Measurements from ENCODE around the gene MRPL42.

The MRPL42 gene

GRCh38 chr12:93442411-93443340, 24.6 kb upstream of the MRPL42 start:
- in situ Hi-C loops (cut with HindIII; ENCODE audit: low pct_ligation_motif_present, low sequenced_read_pairs): no loop called here
- H3K27ac ChIP-seq: peak overlapping the region; percentile 89
- no peak for DNase-seq
- TF ChIP-seq CTCF (IDR thresholded peaks at IDR 0.05; ENCODE audit: low read depth, low read length, missing control alignments): peak; percentile 18
- H3K4me3 ChIP-seq (ENCODE audit: low read depth, low read length): peak overlapping the region; percentile 79
- H3K36me3 ChIP-seq (replicated peaks): peaks cover 5% of the 10 kb centered on the region
- no peaks in the 10 kb centered on the region for H3K27me3 ChIP-seq (replicated peaks)

- DNase-seq: no peak
- in situ Hi-C loops (cut with HindIII; ENCODE audit: low pct_ligation_motif_present, low sequenced_read_pairs): no loop called here
- peaks cover 5% of the 10 kb centered on the region for H3K36me3 ChIP-seq (replicated peaks)
- no peaks in the 10 kb centered on the region for H3K27me3 ChIP-seq (replicated peaks)
- no peak overlapping the region for H3K27ac ChIP-seq
- TF ChIP-seq CTCF (IDR thresholded peaks at IDR 0.05; ENCODE audit: low read depth, low read length, missing control alignments): no peak
- H3K4me3 ChIP-seq (ENCODE audit: low read depth, low read length): no peak overlapping the region
Measured at GRCh38 chr12:93443576-93443975, 23.7 kb upstream of the MRPL42 start.

DNA sequence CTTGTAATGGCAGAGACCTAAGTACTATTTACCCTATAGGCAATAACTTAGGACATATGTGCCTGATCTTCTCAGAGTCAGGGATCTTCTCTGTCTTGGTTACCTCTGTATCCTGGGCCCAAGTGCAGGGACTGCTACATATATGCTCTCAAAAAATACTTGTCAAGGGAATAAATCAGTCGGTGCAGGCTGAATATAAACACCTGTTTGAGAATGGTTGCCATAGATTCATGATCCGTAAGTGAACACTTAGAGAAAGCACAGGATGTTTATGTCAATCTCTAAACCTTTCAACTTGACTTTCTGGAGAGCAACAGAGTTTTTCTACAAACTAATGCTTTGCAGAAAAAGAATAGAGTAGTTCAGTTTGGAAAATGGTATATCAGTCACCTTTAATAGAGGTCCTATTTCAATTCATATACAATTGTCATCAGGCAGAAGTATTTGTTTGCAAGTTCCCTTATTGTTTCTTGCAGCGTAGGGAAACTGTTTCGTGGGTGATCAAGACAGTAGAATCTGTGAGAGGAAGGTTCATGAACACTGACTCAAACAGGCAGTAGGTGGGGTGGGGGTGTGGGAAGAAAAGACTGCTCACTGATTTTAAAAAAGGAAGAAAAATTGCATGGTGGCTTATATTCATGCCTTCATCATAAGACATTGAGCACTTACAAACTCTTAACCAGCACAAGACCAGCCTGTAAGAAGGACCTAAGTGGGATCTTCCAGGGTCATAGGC, 19.6 kb upstream of the MRPL42 start:
- TF ChIP-seq CTCF (IDR thresholded peaks at IDR 0.05; ENCODE audit: low read depth, low read length, missing control alignments): no peak
- no peaks in the 10 kb centered on the region for H3K27me3 ChIP-seq (replicated peaks)
- in situ Hi-C loops (cut with HindIII; ENCODE audit: low pct_ligation_motif_present, low sequenced_read_pairs): no loop called here
- H3K4me3 ChIP-seq (ENCODE audit: low read depth, low read length): no peak overlapping the region
- no peaks in the 10 kb centered on the region for H3K36me3 ChIP-seq (replicated peaks)
- H3K27ac ChIP-seq: no peak overlapping the region
- DNase-seq: no peak

GRCh38 chr12:93448796-93449195, 18.5 kb upstream of the MRPL42 start:
- TF ChIP-seq CTCF (IDR thresholded peaks at IDR 0.05; ENCODE audit: low read depth, low read length, missing control alignments): no peak
- Histone ChIP-seq H3K36me3 (replicated peaks) (no peaks in the 10 kb centered on the region), H3K27me3 (replicated peaks) (no peaks in the 10 kb centered on the region), H3K27ac (no peak overlapping the region), H3K4me3 (ENCODE audit: low read depth, low read length) (no peak overlapping the region)
- in situ Hi-C loops (cut with HindIII; ENCODE audit: low pct_ligation_motif_present, low sequenced_read_pairs): no loop called here
- no peak for DNase-seq

DNA sequence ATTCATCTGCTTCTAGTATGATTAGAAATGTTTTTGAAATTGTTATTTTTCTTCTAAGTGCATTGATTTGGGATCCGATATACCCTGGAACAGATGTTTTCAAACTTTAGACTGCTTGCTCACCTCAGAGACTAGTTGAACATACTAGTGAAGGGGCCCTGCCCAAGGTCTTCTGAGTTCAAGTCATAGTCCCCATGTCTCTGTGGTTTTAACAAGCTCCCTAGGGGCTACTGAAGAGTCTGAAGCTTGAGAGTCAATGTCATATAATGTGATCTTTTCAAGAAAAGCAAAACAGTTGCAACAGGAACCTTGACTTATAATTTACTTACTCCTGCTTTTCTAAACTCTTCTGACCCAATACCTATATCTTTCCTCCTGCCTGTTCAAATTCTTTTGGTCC, 18.0 kb upstream of the MRPL42 start:
- H3K27ac ChIP-seq: no peak overlapping the region
- H3K36me3 ChIP-seq (replicated peaks): no peaks in the 10 kb centered on the region
- DNase-seq: no peak
- no peak overlapping the region for H3K4me3 ChIP-seq (ENCODE audit: low read depth, low read length)
- in situ Hi-C loops (cut with HindIII; ENCODE audit: low pct_ligation_motif_present, low sequenced_read_pairs): no loop called here
- TF ChIP-seq CTCF (IDR thresholded peaks at IDR 0.05; ENCODE audit: low read depth, low read length, missing control alignments): no peak
- no peaks in the 10 kb centered on the region for H3K27me3 ChIP-seq (replicated peaks)
